Skeletal muscle cell (primary cell): ENCODE measurements around the gene HNRNPDL.
"Not testable (repeated sequence)": the region's sequence is repeated elsewhere in the genome, so short reads cannot be mapped to it uniquely, and the experiment has no call there.

ENCODE experiments used
- DNase-seq: peaks from one replicate; pipeline ENCODE4 v3.0.0-alpha.2; 2010; ENCODE audit warnings: low read depth
- H3K4me3 ChIP-seq: 2 replicates; pipeline ENCODE4 v1.5.1; 2011; ENCODE audit warnings: low read depth, mild to moderate bottlenecking, control low read depth, low read length, moderate library complexity

Gene HNRNPDL

DNA sequence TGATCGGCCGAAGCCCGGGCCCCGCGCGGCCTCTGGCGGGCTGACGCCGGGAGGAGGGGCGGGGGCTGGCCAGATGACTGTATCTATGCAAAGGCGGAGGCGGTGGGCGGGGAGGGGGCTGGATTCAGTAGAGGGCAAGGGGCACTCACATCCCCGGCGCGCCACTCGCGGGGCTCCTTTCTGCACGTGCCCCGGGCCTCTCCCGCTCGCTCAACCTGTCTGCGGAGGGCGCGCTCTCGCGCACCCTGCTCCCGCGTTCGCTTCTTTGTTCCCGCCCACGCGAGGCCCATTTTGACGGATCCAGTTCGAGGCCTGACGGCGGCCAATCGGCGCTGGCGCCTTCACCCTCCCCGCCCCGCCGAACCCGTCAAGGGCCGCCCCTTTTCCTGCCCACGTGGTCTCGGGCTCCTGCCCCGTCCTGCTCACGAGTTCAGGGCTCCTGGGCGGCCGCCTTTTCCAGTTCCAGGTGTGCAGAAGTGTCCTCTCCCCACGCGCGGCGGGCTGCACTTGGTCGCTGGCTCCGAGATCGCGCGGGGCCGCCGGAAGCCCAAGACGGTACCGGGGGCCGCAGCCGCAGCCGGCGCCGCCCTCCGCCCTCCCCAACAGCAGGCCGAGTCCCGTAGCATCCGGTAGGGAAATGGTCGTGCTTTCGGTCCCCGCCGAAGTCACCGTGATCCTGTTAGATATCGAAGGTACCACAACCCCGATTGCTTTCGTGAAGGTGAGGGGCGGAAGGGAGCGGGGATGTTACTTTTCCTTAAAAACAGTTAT is at the start of gene HNRNPDL, which contains the start of gene ENOPH1:
Gene HNRNPDL (minus strand): TSS at position 270 of the 771 bp plus-strand sequence. CDS start 772 bp downstream, outside the sequence.
Gene ENOPH1 (plus strand): TSS at position 398 of the 771 bp plus-strand sequence. CDS start 240 bp downstream, at position 638.
- DNase-seq: peak; percentile 88
- H3K4me3 ChIP-seq: peak within 1 kb of the TSS; percentile 93

DNA sequence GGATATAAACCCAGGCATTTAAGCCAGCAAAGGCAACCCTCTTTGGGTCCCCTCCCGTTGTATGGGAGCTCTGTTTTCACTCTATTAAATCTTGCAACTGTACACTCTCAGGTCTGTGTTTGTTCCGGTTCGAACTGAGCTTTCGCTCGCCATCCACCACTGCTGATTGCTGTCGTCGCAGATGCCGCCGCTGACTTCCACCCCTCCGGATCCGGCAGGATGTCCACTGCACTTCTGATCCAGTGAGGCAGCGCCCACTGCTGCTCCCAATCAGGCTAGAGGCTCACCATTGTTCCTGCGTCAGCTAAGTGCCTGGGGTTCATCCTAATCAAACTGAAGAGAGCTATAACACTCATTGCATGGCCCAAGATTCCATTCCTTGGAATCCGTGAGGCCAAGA is 49.3 kb upstream of the HNRNPDL start:
- no peak overlapping the region for H3K4me3 ChIP-seq
- no peak for DNase-seq

- not testable (repeated sequence) for H3K4me3 ChIP-seq
Observed at GRCh38 chr4:82477469-82477868, 47.2 kb upstream of the HNRNPDL start.

DNA sequence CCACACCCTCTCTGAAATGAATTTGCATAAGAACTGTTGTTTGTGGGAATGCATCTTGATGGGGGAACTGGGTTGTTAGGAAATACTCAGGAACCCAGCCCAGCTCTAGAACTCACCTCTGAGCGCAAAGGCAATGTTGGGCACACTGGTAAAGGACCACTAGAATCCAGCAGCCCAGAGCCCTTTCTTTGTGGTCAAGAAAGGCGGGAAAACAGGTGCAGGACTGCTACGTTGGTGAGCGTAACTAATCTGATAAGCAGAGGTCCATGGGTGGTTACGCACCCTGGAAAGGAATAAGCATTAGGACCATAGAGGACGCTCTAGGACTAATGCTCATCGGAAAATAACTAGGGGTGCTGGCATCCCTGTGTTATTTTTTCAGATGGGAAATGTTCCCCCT is 45.7 kb upstream of the HNRNPDL start:
- not testable (repeated sequence) for DNase-seq, H3K4me3 ChIP-seq

More at GRCh38 chr4:82477469-82477868, 47.2 kb upstream of the HNRNPDL start:
- not testable (repeated sequence) for DNase-seq

- no peak for DNase-seq
- H3K4me3 ChIP-seq: no peak overlapping the region
Observed at GRCh38 chr4:82473621-82474164, 43.4 kb upstream of the HNRNPDL start.

GRCh38 chr4:82473080-82473479 is 42.8 kb upstream of the HNRNPDL start:
- H3K4me3 ChIP-seq, DNase-seq: not testable (repeated sequence)

- no peak overlapping the region for H3K4me3 ChIP-seq
- peak; percentile 49 for DNase-seq
Observed at GRCh38 chr4:82469791-82470345, 39.6 kb upstream of the HNRNPDL start.

DNA sequence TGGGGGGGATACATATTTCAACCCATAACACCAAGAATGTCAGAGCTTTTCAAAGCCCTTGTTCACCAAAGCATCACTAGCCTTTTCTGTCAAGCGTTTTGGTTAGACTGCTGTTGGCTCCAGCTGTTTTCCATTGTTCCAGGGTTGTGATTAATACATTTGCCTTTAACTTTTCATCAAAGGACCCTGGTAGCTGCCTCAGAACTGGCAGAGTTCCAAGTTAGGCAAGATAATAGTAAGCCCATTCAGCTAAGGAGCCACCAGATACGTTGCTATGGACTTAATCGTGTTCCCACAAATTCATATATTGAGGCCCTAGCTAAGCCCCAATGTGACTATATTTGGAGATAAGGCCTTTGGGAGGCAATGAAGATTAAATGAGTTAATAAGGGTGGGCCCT is 37.2 kb upstream of the HNRNPDL start:
- peak; percentile 5 for DNase-seq
- H3K4me3 ChIP-seq: no peak overlapping the region

DNA sequence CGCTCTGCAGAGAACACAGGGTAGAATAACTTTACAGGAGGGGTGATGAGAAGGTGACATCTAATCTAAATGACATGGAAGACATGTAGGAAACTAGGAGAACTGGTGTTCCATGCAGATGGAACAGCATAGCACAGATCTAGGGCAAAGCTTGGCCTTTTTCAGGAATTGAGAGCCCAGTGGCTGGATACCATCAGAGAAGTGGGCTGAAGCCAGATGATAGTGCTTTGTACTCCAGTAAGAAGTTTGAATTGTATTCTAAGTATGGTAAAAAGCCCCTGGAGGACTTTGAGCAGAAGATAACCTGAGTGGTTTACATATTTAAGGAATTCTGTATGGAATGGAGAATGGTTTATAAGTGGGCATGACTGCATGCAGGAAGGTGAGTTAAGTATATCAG is 33.0 kb upstream of the HNRNPDL start:
- DNase-seq: no peak
- no peak overlapping the region for H3K4me3 ChIP-seq

GRCh38 chr4:82462415-82462831 is 32.2 kb upstream of the HNRNPDL start:
- no peak overlapping the region for H3K4me3 ChIP-seq
- DNase-seq: peak; percentile 49

DNA sequence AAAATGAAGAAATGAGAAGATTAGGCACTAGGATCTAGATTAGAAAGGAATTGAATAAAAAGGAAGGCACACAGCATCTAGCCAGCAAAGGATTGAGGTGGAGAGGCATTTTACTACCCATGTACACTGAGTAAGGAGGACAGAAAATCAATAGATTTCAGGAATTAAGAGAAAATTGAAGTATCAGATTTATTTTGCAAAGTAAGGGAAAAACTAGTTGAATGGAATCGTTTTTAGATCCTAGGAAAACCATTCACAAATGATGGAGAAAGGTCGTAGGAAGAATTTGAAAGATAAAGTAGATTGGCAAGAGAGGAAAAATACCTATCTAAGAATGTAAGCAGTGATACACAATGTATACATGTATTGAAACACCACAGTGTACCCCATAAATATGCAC is 31.4 kb upstream of the HNRNPDL start:
- H3K4me3 ChIP-seq: no peak overlapping the region
- no peak for DNase-seq

GRCh38 chr4:82458729-82459128 is 28.5 kb upstream of the HNRNPDL start:
- DNase-seq: no peak
- H3K4me3 ChIP-seq: no peak overlapping the region

- DNase-seq: no peak
- H3K4me3 ChIP-seq: no peak overlapping the region
Observed at GRCh38 chr4:82457266-82457665, 27.0 kb upstream of the HNRNPDL start.

- DNase-seq: no peak
- H3K4me3 ChIP-seq: no peak overlapping the region
Observed at GRCh38 chr4:82452026-82452425, 21.8 kb upstream of the HNRNPDL start.

DNA sequence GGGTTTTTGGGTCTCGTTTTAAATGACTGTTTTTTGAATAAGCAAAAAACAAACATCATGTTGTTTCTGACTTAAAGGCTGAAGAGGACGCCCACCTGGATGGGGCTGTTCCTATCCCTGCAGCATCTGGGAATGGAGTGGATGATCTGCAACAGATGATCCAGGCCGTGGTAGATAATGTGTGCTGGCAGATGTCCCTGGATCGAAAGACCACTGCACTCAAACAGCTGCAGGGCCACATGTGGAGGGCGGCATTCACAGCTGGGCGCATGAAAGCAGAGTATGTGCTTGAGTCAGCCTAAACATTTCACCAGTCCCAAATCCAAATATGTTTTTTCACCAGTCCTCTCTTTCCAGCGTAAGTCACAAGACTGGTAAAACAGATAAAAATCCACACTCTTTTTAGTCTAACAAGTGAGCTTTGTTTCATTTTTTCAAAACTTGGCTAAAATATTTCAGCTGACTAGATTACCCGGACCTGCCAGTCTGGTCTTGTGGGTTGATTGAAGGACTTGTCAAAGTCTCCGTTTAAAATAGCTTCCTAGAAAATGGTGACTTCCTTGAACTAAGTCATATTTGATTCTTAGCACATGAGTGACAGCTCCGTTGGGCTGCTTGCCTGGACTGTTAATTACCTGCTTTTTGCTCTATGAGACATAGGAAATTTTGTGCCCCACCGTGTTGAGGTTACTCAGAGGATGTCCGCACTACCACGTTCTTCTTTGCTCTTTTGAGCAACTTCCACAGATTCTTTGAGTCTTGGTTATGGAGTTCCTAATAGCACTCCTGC is 20.9 kb upstream of the HNRNPDL start:
- no peak overlapping the region for H3K4me3 ChIP-seq
- DNase-seq: no peak

- H3K4me3 ChIP-seq: no peak overlapping the region
- no peak for DNase-seq
Observed at GRCh38 chr4:82447886-82448285, 17.6 kb upstream of the HNRNPDL start.

- H3K4me3 ChIP-seq: no peak overlapping the region
- no peak for DNase-seq
Observed at GRCh38 chr4:82439088-82439487, 8.8 kb upstream of the HNRNPDL start.

GRCh38 chr4:82437285-82438005 is 7.2 kb upstream of the HNRNPDL start:
- H3K4me3 ChIP-seq: no peak overlapping the region

DNA sequence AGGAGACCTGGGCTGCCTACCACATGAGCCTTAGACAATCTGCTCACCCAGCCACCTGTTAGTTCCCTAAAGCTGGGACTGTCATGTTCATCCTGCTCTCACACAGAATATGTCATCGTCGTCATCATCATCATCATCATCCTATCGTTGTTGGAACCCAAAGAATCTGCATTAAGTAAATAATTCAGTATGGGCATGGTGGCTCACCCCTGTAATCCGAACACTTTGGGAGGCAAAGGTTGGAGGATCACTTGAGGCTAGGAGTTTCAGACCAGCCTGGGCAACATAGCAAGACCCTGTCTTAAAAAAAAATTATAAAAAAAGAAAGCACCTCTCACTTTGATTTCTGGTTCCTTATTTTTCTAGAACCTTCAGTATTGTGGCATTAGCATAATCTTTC is 6.5 kb upstream of the HNRNPDL start:
- no peak overlapping the region for H3K4me3 ChIP-seq
- DNase-seq: no peak

More at GRCh38 chr4:82437285-82438005, 7.2 kb upstream of the HNRNPDL start:
- no peak for DNase-seq
